ENCODE results near the gene MAPKAP1. TPM values are rescaled to one million over a fixed set of nuclear protein-coding genes. Genes with fewer than 3 reads are reported as not detected.
A peak's percentile ranks its signal among the peaks of the same experiment; 100 is the strongest.

The MAPKAP1 gene
- total and polyA plus RNA-seq, 9 of the 15 experiments (the other 6 are each of a cell fraction or from before 2014, with no cell fraction given): 2.6 to 82.1 (median 61.1) TPM

GRCh38 chr9:125409637-125410521 is 297.1 kb downstream of the MAPKAP1 start (continued):
- TF ChIP-seq USF2 (CRISPR knock-in tag; IDR thresholded peaks at IDR 0.05) (peak; percentile 97), MCM2 (IDR thresholded peaks at IDR 0.05; ENCODE audit: low read depth) (no peak), ATF6 (CRISPR knock-in tag; IDR thresholded peaks at IDR 0.05) (no peak), AFF4 (CRISPR knock-in tag; IDR thresholded peaks at IDR 0.05) (no peak), TEAD1 (CRISPR knock-in tag; IDR thresholded peaks at IDR 0.05) (no peak), STAT6 (CRISPR knock-in tag; IDR thresholded peaks at IDR 0.05) (no peak), JUND (IDR thresholded peaks at IDR 0.05; ENCODE audit: borderline replicate concordance, low read depth, low read length) (0 out of 2 replicates have a peak, but pooled peaks have one; percentile 23), JUND (tag; IDR thresholded peaks at IDR 0.05; ENCODE audit: borderline replicate concordance, low read depth, low read length) (0 out of 3 replicates have a peak, but pooled peaks have one; percentile 51), ELK1 (CRISPR knock-in tag; IDR thresholded peaks at IDR 0.05) (no peak), RBM39 (optimal IDR thresholded peaks at IDR 0.05; ENCODE audit: low read depth, low read length) (no peak), SPI1 (IDR thresholded peaks at IDR 0.05; ENCODE audit: borderline replicate concordance, low read depth, low read length) (no peak)

All from K562 (cell line).